GM19438 (cell line): ENCODE data around the gene KIAA0513.

Experiments
- ATAC-seq: cut with Tn5 transposase; IDR thresholded peaks from one replicate; pipeline ENCODE4 v1.9.1; 2021; ENCODE audit warnings: low read depth; ENCODE audit not compliant: unreplicated experiment

Gene KIAA0513

DNA sequence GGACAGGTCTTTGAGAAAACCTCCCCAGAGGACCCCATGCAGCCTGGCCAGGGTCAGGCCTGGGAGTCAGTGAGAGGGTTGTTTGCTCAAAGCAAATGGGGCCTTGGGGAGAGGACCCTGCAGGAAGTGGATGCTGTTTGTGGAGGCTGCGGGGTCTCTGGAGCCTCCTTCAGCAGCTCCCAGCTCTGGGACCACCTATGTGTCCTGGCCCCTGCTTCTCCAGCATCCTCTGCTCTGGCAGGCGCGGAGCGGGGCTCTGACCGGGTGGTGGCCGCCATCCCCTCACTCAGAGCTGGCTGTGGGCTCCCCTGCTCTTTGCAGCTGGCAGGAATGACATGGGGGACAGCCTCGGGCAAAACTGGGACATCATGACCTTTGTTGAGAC is 114.5 kb downstream of the KIAA0513 start:
- ATAC-seq, result no peak

DNA sequence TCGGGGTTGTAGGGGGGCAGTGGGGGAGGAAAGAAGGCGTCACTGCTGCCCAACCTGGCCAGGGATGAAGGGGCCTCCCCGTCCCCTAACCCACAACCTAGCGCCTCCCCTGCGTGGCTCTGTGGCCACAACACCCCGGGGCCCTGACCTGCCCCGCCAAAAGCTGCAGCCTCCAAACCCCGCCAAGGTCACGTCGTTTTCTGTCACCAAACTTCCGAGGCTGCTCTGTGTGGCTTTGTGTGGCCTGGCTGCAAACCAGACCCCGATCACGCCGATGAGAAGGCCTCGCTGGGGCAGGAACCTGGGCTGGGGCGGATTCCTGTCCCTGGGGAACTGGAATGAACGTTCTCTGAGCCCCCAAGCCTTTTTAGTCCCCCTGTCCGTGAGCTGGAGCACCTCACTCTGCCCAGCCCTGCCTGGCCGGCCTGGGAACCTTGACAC is 115.2 kb downstream of the KIAA0513 start:
- ATAC-seq, result no peak
